ENCODE results near the gene TP73.
A peak's percentile ranks its signal among the peaks of the same experiment; 100 is the strongest.

TP73 gene

GRCh38 chr1:3651026-3651929, 1.0 kb upstream of the TP73 start:
- Histone ChIP-seq H3K4me3 (ENCODE audit: insufficient read length, low read depth) (peak overlapping the region; percentile 37), H3K27me3 (ENCODE audit: insufficient read depth, insufficient read length) (peaks cover 66% of the 10 kb centered on the region), H3K4me1 (ENCODE audit: insufficient read depth, insufficient read length) (peaks cover 4% of the 10 kb centered on the region), H3K36me3 (ENCODE audit: insufficient read depth, insufficient read length, low read length) (peaks cover 12% of the 10 kb centered on the region), H3K9me3 (ENCODE audit: insufficient read depth, low read length) (no peaks in the 10 kb centered on the region), H3K9ac (ENCODE audit: insufficient read length, low read depth) (peak overlapping the region; percentile 72)
- TF ChIP-seq SUZ12 (IDR thresholded peaks at IDR 0.05; ENCODE audit: extremely low read depth, insufficient read depth, insufficient read length) = peak; percentile 88
- TF ChIP-seq YY1 (IDR thresholded peaks at IDR 0.05; ENCODE audit: insufficient read depth, insufficient read length) = no peak
- TF ChIP-seq ZNF274 (IDR thresholded peaks at IDR 0.05; ENCODE audit: low read depth, low read length) = no peak
- DNase-seq (ENCODE audit: low read depth, low spot score) = no peak

DNA sequence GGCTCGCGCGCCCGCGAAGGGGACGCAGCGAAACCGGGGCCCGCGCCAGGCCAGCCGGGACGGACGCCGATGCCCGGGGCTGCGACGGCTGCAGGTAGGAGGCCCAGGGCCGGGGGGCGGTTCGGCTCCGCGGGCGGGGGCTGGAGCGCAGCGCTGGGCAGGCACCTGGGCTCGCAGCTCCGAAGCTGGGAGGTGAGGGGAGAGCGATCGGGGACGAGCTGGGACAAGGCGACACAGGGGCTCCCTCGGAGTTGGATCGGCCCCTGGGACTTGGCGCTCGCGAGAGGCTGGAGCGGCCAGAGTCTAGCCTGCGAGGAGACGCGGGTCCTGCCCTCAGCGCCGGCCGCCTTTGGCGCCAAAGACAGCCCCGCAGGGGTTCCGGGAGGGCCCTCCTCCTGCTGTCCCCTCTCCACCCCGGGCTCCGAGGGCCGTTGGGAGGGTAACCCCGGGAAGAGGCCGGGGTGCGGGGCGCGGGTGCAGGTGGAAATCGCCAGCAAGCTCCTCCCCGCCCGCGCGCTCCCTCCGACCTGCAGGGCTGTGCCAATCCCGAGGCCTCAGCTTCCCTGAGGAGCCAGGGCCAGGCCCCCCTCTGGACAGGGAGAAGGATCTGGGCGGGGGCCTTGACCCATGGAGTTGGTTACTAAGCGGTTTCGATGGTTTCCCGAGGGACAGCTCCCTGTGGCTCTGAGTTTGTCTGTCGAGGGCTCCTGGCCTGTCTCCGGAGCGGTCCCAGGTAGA, 401 bp downstream of the TP73 start:
- TF ChIP-seq ZNF274 (IDR thresholded peaks at IDR 0.05; ENCODE audit: low read depth, low read length) = no peak
- TF ChIP-seq YY1 (IDR thresholded peaks at IDR 0.05; ENCODE audit: insufficient read depth, insufficient read length) = no peak
- no peak for TF ChIP-seq SUZ12 (IDR thresholded peaks at IDR 0.05; ENCODE audit: extremely low read depth, insufficient read depth, insufficient read length)

GRCh38 chr1:3653286-3653618, 936 bp downstream of the TP73 start:
- Histone ChIP-seq H3K36me3 (ENCODE audit: insufficient read depth, insufficient read length, low read length) (no peaks in the 10 kb centered on the region), H3K4me3 (ENCODE audit: insufficient read length, low read depth) (no peak overlapping the region), H3K9ac (ENCODE audit: insufficient read length, low read depth) (peak overlapping the region; percentile 61), H3K27me3 (ENCODE audit: insufficient read depth, insufficient read length) (peaks cover 83% of the 10 kb centered on the region), H3K4me1 (ENCODE audit: insufficient read depth, insufficient read length) (peaks cover 4% of the 10 kb centered on the region), H3K9me3 (ENCODE audit: insufficient read depth, low read length) (no peaks in the 10 kb centered on the region)
- TF ChIP-seq ZNF274 (IDR thresholded peaks at IDR 0.05; ENCODE audit: low read depth, low read length) (no peak), SUZ12 (IDR thresholded peaks at IDR 0.05; ENCODE audit: extremely low read depth, insufficient read depth, insufficient read length) (no peak), YY1 (IDR thresholded peaks at IDR 0.05; ENCODE audit: insufficient read depth, insufficient read length) (no peak)
- no peak for DNase-seq (ENCODE audit: low read depth, low spot score)

More for the DNA sequence above, 401 bp downstream of the TP73 start:
- H3K9ac ChIP-seq (ENCODE audit: insufficient read length, low read depth) = peak overlapping the region; percentile 61
- H3K4me3 ChIP-seq (ENCODE audit: insufficient read length, low read depth) = peak overlapping the region; percentile 37
- no peaks in the 10 kb centered on the region for H3K9me3 ChIP-seq (ENCODE audit: insufficient read depth, low read length)
- no peaks in the 10 kb centered on the region for H3K36me3 ChIP-seq (ENCODE audit: insufficient read depth, insufficient read length, low read length)
- no peak for DNase-seq (ENCODE audit: low read depth, low spot score)
- H3K27me3 ChIP-seq (ENCODE audit: insufficient read depth, insufficient read length) = peaks cover 79% of the 10 kb centered on the region
- H3K4me1 ChIP-seq (ENCODE audit: insufficient read depth, insufficient read length) = peaks cover 4% of the 10 kb centered on the region

DNA sequence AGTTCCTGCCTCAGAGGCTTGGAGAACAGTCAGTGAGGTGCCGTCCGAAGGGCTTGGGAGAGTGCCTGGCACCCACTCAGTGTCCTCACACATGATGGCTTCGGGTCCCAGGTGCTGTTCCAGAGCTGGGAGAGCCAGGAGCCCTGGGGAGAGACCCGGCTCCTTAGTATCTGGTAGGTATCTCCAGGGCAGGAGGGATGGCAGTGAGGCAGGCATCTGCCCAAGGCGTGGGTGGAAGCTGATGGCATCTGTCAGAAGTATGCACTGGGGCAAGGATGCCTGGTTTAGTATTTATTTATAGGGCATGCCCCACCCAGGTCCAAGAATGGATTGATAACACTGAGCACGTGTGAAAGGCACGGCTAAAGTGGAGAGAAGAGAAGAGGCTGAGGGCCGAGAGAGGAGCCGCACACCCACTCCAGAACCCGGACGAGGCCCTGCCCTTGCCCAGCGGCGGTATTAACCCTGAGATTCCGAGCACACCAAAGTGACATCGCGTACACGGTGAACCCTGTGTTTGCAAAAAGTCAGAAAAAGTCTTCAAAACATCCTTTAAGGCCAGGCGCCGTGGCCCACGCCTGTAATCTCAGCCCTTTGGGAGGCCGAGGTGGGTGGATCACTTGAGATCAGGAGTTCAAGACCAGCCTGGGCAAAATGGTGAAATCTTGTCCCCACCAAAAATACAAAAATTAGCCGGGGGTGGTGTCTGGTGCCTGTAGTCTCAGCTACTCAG, 2.4 kb downstream of the TP73 start:
- Histone ChIP-seq H3K27me3 (ENCODE audit: insufficient read depth, insufficient read length) (peaks cover 75% of the 10 kb centered on the region), H3K9ac (ENCODE audit: insufficient read length, low read depth) (no peak overlapping the region), H3K36me3 (ENCODE audit: insufficient read depth, insufficient read length, low read length) (no peaks in the 10 kb centered on the region), H3K9me3 (ENCODE audit: insufficient read depth, low read length) (no peaks in the 10 kb centered on the region), H3K4me3 (ENCODE audit: insufficient read length, low read depth) (no peak overlapping the region), H3K4me1 (ENCODE audit: insufficient read depth, insufficient read length) (peaks cover 2% of the 10 kb centered on the region)
- TF ChIP-seq YY1 (IDR thresholded peaks at IDR 0.05; ENCODE audit: insufficient read depth, insufficient read length) (no peak), ZNF274 (IDR thresholded peaks at IDR 0.05; ENCODE audit: low read depth, low read length) (no peak), SUZ12 (IDR thresholded peaks at IDR 0.05; ENCODE audit: extremely low read depth, insufficient read depth, insufficient read length) (no peak)
- no peak for DNase-seq (ENCODE audit: low read depth, low spot score)

DNA sequence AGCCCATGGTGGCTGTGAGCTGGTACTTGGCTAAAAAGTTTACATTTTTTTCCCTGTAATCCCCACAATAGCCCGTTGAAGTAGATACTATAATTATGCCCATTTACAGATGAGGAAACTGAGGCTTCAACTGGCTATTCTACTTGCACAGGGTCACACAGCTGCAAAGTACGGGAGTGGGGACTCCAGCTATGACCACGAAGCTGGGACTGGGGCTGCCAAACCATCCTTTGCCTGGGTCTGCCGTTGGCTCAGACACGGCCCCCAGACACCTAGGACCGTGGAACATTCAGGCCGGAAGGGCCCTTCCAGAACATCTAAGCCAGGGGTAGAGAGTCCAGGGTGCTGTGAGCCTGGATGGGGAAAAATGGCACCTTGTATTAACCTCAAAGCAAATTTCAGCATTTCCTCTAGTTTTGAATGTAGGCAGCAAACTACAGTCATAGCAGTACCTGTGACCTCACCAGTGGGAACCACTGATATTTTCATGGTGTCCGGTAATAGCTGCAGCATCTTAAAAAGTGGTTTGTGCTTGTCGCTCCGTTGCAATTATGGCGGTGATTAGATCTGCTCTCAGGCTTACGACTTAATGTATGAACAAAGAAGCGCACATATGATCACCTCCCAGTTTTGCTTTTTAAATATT, 4.3 kb downstream of the TP73 start:
- Histone ChIP-seq H3K4me1 (ENCODE audit: insufficient read depth, insufficient read length) (no peaks in the 10 kb centered on the region), H3K36me3 (ENCODE audit: insufficient read depth, insufficient read length, low read length) (no peaks in the 10 kb centered on the region), H3K27me3 (ENCODE audit: insufficient read depth, insufficient read length) (peaks cover 59% of the 10 kb centered on the region), H3K9me3 (ENCODE audit: insufficient read depth, low read length) (no peaks in the 10 kb centered on the region), H3K4me3 (ENCODE audit: insufficient read length, low read depth) (no peak overlapping the region), H3K9ac (ENCODE audit: insufficient read length, low read depth) (no peak overlapping the region)
- no peak for DNase-seq (ENCODE audit: low read depth, low spot score)
- TF ChIP-seq ZNF274 (IDR thresholded peaks at IDR 0.05; ENCODE audit: low read depth, low read length) (no peak), SUZ12 (IDR thresholded peaks at IDR 0.05; ENCODE audit: extremely low read depth, insufficient read depth, insufficient read length) (no peak), YY1 (IDR thresholded peaks at IDR 0.05; ENCODE audit: insufficient read depth, insufficient read length) (no peak)

- Histone ChIP-seq H3K4me1 (ENCODE audit: insufficient read depth, insufficient read length) (no peaks in the 10 kb centered on the region), H3K4me3 (ENCODE audit: insufficient read length, low read depth) (no peak overlapping the region), H3K9me3 (ENCODE audit: insufficient read depth, low read length) (no peaks in the 10 kb centered on the region), H3K36me3 (ENCODE audit: insufficient read depth, insufficient read length, low read length) (no peaks in the 10 kb centered on the region), H3K9ac (ENCODE audit: insufficient read length, low read depth) (no peak overlapping the region), H3K27me3 (ENCODE audit: insufficient read depth, insufficient read length) (peaks cover 54% of the 10 kb centered on the region)
- DNase-seq (ENCODE audit: low read depth, low spot score) = no peak
- no peak for TF ChIP-seq YY1 (IDR thresholded peaks at IDR 0.05; ENCODE audit: insufficient read depth, insufficient read length)
- TF ChIP-seq ZNF274 (IDR thresholded peaks at IDR 0.05; ENCODE audit: low read depth, low read length) = no peak
- TF ChIP-seq SUZ12 (IDR thresholded peaks at IDR 0.05; ENCODE audit: extremely low read depth, insufficient read depth, insufficient read length) = no peak
These were observed 4.8 kb downstream of the TP73 start for GRCh38 chr1:3657096-3657475.
